ENCODE data around the gene ALK. TPM values are rescaled to one million over a fixed set of nuclear protein-coding genes. Genes with fewer than 3 reads are reported as not detected.

Gene ALK
- total RNA-seq, 4 donors from 2014 or later, result 0.19 TPM; not detected in 3

DNA sequence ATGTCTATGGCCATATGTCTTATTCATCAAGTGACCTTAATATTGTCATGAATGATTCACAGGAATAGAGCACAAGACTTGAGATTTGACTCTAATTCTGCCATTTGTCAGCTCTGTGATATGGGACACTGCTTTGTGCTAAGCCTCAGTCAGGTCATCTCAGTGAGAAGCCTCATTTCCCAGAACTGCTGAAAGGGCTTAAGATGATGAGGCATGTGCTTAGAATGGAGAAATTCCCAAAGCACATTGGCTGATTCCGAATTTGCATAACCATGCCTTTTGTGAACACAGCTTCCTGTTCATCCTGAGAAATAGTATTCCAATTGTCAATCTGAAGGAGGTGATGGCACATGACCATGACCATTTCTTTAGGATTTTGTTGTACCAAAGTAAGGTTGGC, 218.1 kb downstream of the ALK start:
- Histone ChIP-seq H3K4me1 (no peaks in the 10 kb centered on the region), H3K4me3 (no peak overlapping the region), H3K9me3 (no peaks in the 10 kb centered on the region), H3K36me3 (no peaks in the 10 kb centered on the region), H3K27ac (no peak overlapping the region), H3K27me3 (no peaks in the 10 kb centered on the region)
- DNase-seq, result no peak
- WGBS, 2 donors, result 76 to 86% methylated on average over 1 of the region's 1 CpG
- intact Hi-C loops (cut with DNase I), result no loop called here
- TF ChIP-seq, protein P1, sequence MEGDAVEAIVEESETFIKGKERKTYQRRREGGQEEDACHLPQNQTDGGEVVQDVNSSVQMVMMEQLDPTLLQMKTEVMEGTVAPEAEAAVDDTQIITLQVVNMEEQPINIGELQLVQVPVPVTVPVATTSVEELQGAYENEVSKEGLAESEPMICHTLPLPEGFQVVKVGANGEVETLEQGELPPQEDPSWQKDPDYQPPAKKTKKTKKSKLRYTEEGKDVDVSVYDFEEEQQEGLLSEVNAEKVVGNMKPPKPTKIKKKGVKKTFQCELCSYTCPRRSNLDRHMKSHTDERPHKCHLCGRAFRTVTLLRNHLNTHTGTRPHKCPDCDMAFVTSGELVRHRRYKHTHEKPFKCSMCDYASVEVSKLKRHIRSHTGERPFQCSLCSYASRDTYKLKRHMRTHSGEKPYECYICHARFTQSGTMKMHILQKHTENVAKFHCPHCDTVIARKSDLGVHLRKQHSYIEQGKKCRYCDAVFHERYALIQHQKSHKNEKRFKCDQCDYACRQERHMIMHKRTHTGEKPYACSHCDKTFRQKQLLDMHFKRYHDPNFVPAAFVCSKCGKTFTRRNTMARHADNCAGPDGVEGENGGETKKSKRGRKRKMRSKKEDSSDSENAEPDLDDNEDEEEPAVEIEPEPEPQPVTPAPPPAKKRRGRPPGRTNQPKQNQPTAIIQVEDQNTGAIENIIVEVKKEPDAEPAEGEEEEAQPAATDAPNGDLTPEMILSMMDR (IDR thresholded peaks at IDR 0.05), result no peak
- TF ChIP-seq POLR2A (IDR thresholded peaks at IDR 0.05), result no peak

GRCh38 chr2:29702276-29702675, 219.1 kb downstream of the ALK start:
- TF ChIP-seq, protein P1 (IDR thresholded peaks at IDR 0.05), result no peak
- no peak for TF ChIP-seq POLR2A (IDR thresholded peaks at IDR 0.05)
- H3K9me3 ChIP-seq, result no peaks in the 10 kb centered on the region
- DNase-seq, result no peak
- no peaks in the 10 kb centered on the region for H3K36me3 ChIP-seq
- H3K27ac ChIP-seq, result no peak overlapping the region
- 67 to 70% methylated on average over 2 of the region's 2 CpGs for WGBS, 2 donors
- no peak overlapping the region for H3K4me3 ChIP-seq
- intact Hi-C loops (cut with DNase I), result no loop called here
- H3K4me1 ChIP-seq, result no peaks in the 10 kb centered on the region
- H3K27me3 ChIP-seq, result no peaks in the 10 kb centered on the region

- WGBS, 2 donors, result 50% methylated on average over 1 to 2 of the region's 2 CpGs
- no peak overlapping the region for H3K4me3 ChIP-seq
Measured at GRCh38 chr2:29700560-29700959, 220.8 kb downstream of the ALK start.

GRCh38 chr2:29699045-29699444, 222.3 kb downstream of the ALK start:
- TF ChIP-seq POLR2A (IDR thresholded peaks at IDR 0.05), result no peak
- TF ChIP-seq, protein P1 (IDR thresholded peaks at IDR 0.05), result no peak
- Histone ChIP-seq H3K4me1 (no peaks in the 10 kb centered on the region), H3K27me3 (peaks cover 0 to 7% (median 0%) of the 10 kb centered on the region in 4 donors), H3K27ac (no peak overlapping the region), H3K4me3 (no peak overlapping the region), H3K36me3 (no peaks in the 10 kb centered on the region), H3K9me3 (no peaks in the 10 kb centered on the region)
- 42% methylated on average over 2 to 3 of the region's 4 CpGs for WGBS, 2 donors
- intact Hi-C loops (cut with DNase I), result no loop called here
- no peak for DNase-seq

More at GRCh38 chr2:29700560-29700959, 220.8 kb downstream of the ALK start:
- no peaks in the 10 kb centered on the region for H3K36me3 ChIP-seq
- no peaks in the 10 kb centered on the region for H3K9me3 ChIP-seq
- no peak for DNase-seq
- H3K27me3 ChIP-seq, result no peaks in the 10 kb centered on the region
- TF ChIP-seq, protein P1 (IDR thresholded peaks at IDR 0.05), result no peak
- no peak for TF ChIP-seq POLR2A (IDR thresholded peaks at IDR 0.05)
- intact Hi-C loops (cut with DNase I), result no loop called here
- no peak overlapping the region for H3K27ac ChIP-seq
- no peaks in the 10 kb centered on the region for H3K4me1 ChIP-seq

- intact Hi-C loops (cut with DNase I), result no loop called here
- H3K27ac ChIP-seq, result no peak overlapping the region
- H3K4me1 ChIP-seq, result no peaks in the 10 kb centered on the region
- H3K27me3 ChIP-seq, result peaks cover 0 to 7% (median 0%) of the 10 kb centered on the region in 4 donors
- no peak for DNase-seq
- no peak for TF ChIP-seq POLR2A (IDR thresholded peaks at IDR 0.05)
- TF ChIP-seq, protein P1 (IDR thresholded peaks at IDR 0.05), result no peak
- 80 to 81% methylated on average over 3 of the region's 3 CpGs for WGBS, 2 donors
- no peaks in the 10 kb centered on the region for H3K9me3 ChIP-seq
- no peaks in the 10 kb centered on the region for H3K36me3 ChIP-seq
- H3K4me3 ChIP-seq, result no peak overlapping the region
Measured at GRCh38 chr2:29698216-29698615, 223.2 kb downstream of the ALK start.
